Mesothelial cell of epicardium (in vitro differentiated cells): ENCODE measurements around the gene MVB12B. TPM values are rescaled to one million over a fixed set of nuclear protein-coding genes. Genes with fewer than 3 reads are reported as not detected.

ENCODE experiments used
- DNase-seq, 2 experiments: peaks; one replicate each; pipeline ENCODE4 v3.0.0; 2021; ENCODE audit warnings: low spot score in 2 of 2; ENCODE audit not compliant: unreplicated experiment in 2 of 2
- H3K27ac Mint-ChIP-seq: 2 replicates; pipeline ENCODE4 v1.8.0; 2021; ENCODE audit warnings: mixed read lengths
- H3K27me3 Mint-ChIP-seq: 2 replicates; pipeline ENCODE4 v1.8.0; 2021; ENCODE audit warnings: low read depth, mixed read lengths
- H3K36me3 Mint-ChIP-seq: 2 replicates; pipeline ENCODE4 v1.8.0; 2021; ENCODE audit warnings: mixed read lengths
- H3K4me1 Mint-ChIP-seq: 2 replicates; pipeline ENCODE4 v1.8.0; 2021; ENCODE audit warnings: mixed read lengths
- H3K4me3 Mint-ChIP-seq: 2 replicates; pipeline ENCODE4 v1.8.0; 2021; ENCODE audit warnings: mild to moderate bottlenecking, moderate library complexity, mixed read lengths
- H3K9me3 Mint-ChIP-seq: 2 replicates; pipeline ENCODE4 v1.8.0; 2021; ENCODE audit warnings: mixed read lengths
- total RNA-seq: library from RNA; stranded (reverse); gene quantifications from 3 replicates; pipeline ENCODE4 v1.2.1, GENCODE V29; 2021
- TF ChIP-seq, protein P1 (sequence below): fragments of 200-600 bp; sonication (generic); IDR thresholded peaks from one replicate; pipeline ENCODE4 v1.5.0; 2021; ENCODE audit warnings: antibody characterized with exemption; ENCODE audit not compliant: unreplicated experiment

The MVB12B gene
- total RNA-seq, 1 donor from 2014 or later, result 43.7 TPM

- Mint-ChIP-seq H3K27me3 (no peaks in the 10 kb centered on the region), H3K27ac (peak overlapping the region; percentile 45), H3K4me1 (peaks cover 36% of the 10 kb centered on the region), H3K4me3 (no peak overlapping the region), H3K36me3 (peaks cover 26% of the 10 kb centered on the region), H3K9me3 (no peaks in the 10 kb centered on the region)
- DNase-seq, result no peak
- TF ChIP-seq, protein P1, sequence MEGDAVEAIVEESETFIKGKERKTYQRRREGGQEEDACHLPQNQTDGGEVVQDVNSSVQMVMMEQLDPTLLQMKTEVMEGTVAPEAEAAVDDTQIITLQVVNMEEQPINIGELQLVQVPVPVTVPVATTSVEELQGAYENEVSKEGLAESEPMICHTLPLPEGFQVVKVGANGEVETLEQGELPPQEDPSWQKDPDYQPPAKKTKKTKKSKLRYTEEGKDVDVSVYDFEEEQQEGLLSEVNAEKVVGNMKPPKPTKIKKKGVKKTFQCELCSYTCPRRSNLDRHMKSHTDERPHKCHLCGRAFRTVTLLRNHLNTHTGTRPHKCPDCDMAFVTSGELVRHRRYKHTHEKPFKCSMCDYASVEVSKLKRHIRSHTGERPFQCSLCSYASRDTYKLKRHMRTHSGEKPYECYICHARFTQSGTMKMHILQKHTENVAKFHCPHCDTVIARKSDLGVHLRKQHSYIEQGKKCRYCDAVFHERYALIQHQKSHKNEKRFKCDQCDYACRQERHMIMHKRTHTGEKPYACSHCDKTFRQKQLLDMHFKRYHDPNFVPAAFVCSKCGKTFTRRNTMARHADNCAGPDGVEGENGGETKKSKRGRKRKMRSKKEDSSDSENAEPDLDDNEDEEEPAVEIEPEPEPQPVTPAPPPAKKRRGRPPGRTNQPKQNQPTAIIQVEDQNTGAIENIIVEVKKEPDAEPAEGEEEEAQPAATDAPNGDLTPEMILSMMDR, result no peak
These were observed 15.3 kb downstream of the MVB12B start for GRCh38 chr9:126341902-126342301.

DNA sequence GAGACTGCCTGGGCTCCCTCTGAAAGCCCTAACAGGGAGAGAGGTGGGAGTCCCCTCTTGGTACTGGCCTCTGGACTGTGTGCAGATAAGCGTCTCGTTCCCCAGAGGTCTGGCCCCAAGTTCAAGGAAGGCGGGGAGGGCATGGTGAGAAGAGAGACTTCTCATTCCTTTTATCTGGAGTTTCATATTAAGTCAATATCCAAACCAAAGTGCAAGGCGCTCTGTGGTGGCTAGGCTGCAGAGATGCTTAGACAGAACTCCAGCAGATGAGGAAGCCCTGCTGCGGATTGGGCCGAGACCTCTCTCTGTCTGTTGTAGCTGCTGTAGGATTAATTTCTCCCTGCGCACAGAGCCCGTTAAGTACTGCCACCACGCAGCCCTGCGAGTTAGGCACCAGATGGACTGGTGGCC, 16.0 kb downstream of the MVB12B start:
- no peak overlapping the region for H3K27ac Mint-ChIP-seq
- H3K4me1 Mint-ChIP-seq, result peaks cover 39% of the 10 kb centered on the region
- H3K9me3 Mint-ChIP-seq, result no peaks in the 10 kb centered on the region
- peaks cover 26% of the 10 kb centered on the region for H3K36me3 Mint-ChIP-seq
- no peak overlapping the region for H3K4me3 Mint-ChIP-seq
- TF ChIP-seq, protein P1, result no peak
- H3K27me3 Mint-ChIP-seq, result no peaks in the 10 kb centered on the region
- DNase-seq, result no peak

- no peak overlapping the region for H3K4me3 Mint-ChIP-seq
- H3K4me1 Mint-ChIP-seq, result peaks cover 39% of the 10 kb centered on the region
These were observed 16.7 kb downstream of the MVB12B start for GRCh38 chr9:126343271-126343700.

GRCh38 chr9:126346031-126346430, 19.4 kb downstream of the MVB12B start:
- Mint-ChIP-seq H3K36me3 (peaks cover 41% of the 10 kb centered on the region), H3K9me3 (peaks cover 13% of the 10 kb centered on the region), H3K4me3 (no peak overlapping the region), H3K27me3 (no peaks in the 10 kb centered on the region), H3K4me1 (peaks cover 38% of the 10 kb centered on the region), H3K27ac (peak overlapping the region; percentile 5)
- TF ChIP-seq, protein P1, result no peak
- DNase-seq, result no peak

More at GRCh38 chr9:126343271-126343700, 16.7 kb downstream of the MVB12B start:
- TF ChIP-seq, protein P1, result peak; percentile 31
- Mint-ChIP-seq H3K9me3 (no peaks in the 10 kb centered on the region), H3K27me3 (no peaks in the 10 kb centered on the region), H3K36me3 (peaks cover 26% of the 10 kb centered on the region), H3K27ac (no peak overlapping the region)
- no peak for DNase-seq

GRCh38 chr9:126347093-126347492, 20.5 kb downstream of the MVB12B start:
- H3K9me3 Mint-ChIP-seq, result peaks cover 16% of the 10 kb centered on the region
- no peak overlapping the region for H3K4me3 Mint-ChIP-seq
- TF ChIP-seq, protein P1, result no peak
- H3K27me3 Mint-ChIP-seq, result no peaks in the 10 kb centered on the region
- no peak for DNase-seq
- H3K27ac Mint-ChIP-seq, result peak overlapping the region; percentile 54
- peaks cover 41% of the 10 kb centered on the region for H3K36me3 Mint-ChIP-seq
- H3K4me1 Mint-ChIP-seq, result peaks cover 28% of the 10 kb centered on the region
